H9 (cell line): ENCODE results near the gene ZNF821. TPM values are rescaled to one million over a fixed set of nuclear protein-coding genes. Genes with fewer than 3 reads are reported as not detected.
A peak's percentile ranks its signal among the peaks of the same experiment; 100 is the strongest.

Source experiments
- DNase-seq: peaks from one replicate; pipeline ENCODE4 v3.0.0-alpha.2; 2017
- H2AFZ ChIP-seq: one replicate; pipeline ENCODE4 v1.6.1; 2013; ENCODE audit warnings: mild to moderate bottlenecking, low read length, control low read depth, moderate library complexity
- H2AK5ac ChIP-seq: 2 replicates; pipeline ENCODE4 v1.6.1; 2013; ENCODE audit warnings: low read length, control low read depth, mixed read lengths; ENCODE audit not compliant: insufficient read length
- H2BK120ac ChIP-seq: one replicate; pipeline ENCODE4 v1.6.1; 2013; ENCODE audit warnings: low read depth, mild to moderate bottlenecking, low read length, control low read depth, inconsistent platforms; ENCODE audit not compliant: poor library complexity, severe bottlenecking
- H2BK12ac ChIP-seq: 2 replicates; pipeline ENCODE4 v1.6.1; 2013; ENCODE audit warnings: low read length, control low read depth, mixed read lengths, low read depth; ENCODE audit not compliant: insufficient read length
- H2BK15ac ChIP-seq: 2 replicates; pipeline ENCODE4 v1.6.1; 2013; ENCODE audit warnings: low read depth, low read length, control low read depth
- H2BK20ac ChIP-seq: one replicate; pipeline ENCODE4 v1.6.1; 2013; ENCODE audit warnings: low read depth, mild to moderate bottlenecking, low read length, control low read depth, inconsistent platforms; ENCODE audit not compliant: poor library complexity, severe bottlenecking
- H2BK5ac ChIP-seq: 2 replicates; pipeline ENCODE4 v1.6.1; 2013; ENCODE audit warnings: low read length, control low read depth, mixed read lengths; ENCODE audit not compliant: insufficient read length
- H3K14ac ChIP-seq: 2 replicates; pipeline ENCODE4 v1.6.1; 2013; ENCODE audit warnings: low read length, control low read depth; ENCODE audit not compliant: insufficient read depth
- H3K18ac ChIP-seq: 2 replicates; pipeline ENCODE4 v1.6.1; 2013; ENCODE audit warnings: low read depth, mild to moderate bottlenecking, mixed read lengths, low read length, control low read depth; ENCODE audit not compliant: insufficient read length
- H3K23ac ChIP-seq: 2 replicates; pipeline ENCODE4 v1.6.1; 2013; ENCODE audit warnings: low read length, control low read depth, mixed read lengths, low read depth; ENCODE audit not compliant: insufficient read length
- H3K23me2 ChIP-seq: 2 replicates; pipeline ENCODE4 v1.6.1; 2013; ENCODE audit warnings: low read depth, mild to moderate bottlenecking, mixed read lengths, low read length, control low read depth; ENCODE audit not compliant: insufficient read length, poor library complexity, severe bottlenecking
- H3K27ac ChIP-seq: 2 replicates; pipeline ENCODE4 v1.5.1; 2013; ENCODE audit warnings: low read length, control low read depth, mixed read lengths, low read depth; ENCODE audit not compliant: insufficient read length
- H3K27me3 ChIP-seq: 2 replicates; pipeline ENCODE4 v1.6.1; 2013; ENCODE audit warnings: low read length, control low read depth, inconsistent platforms; ENCODE audit not compliant: insufficient read depth
- H3K4ac ChIP-seq: 2 replicates; pipeline ENCODE4 v1.6.1; 2013; ENCODE audit warnings: low read depth, mild to moderate bottlenecking, control low read depth, inconsistent platforms, low read length, moderate library complexity
- H3K4me1 ChIP-seq: 2 replicates; pipeline ENCODE4 v1.6.1; 2013; ENCODE audit warnings: low read length, control low read depth, inconsistent platforms; ENCODE audit not compliant: insufficient read depth
- H3K4me2 ChIP-seq: 2 replicates; pipeline ENCODE4 v1.6.1; 2013; ENCODE audit warnings: low read length, control low read depth, mixed read lengths; ENCODE audit not compliant: insufficient read length, insufficient read depth
- H3K56ac ChIP-seq: 2 replicates; pipeline ENCODE4 v1.6.1; 2013; ENCODE audit warnings: low read depth, mild to moderate bottlenecking, mixed read lengths, low read length, control low read depth; ENCODE audit not compliant: insufficient read length
- H3K79me1 ChIP-seq: 2 replicates; pipeline ENCODE4 v1.6.1; 2013; ENCODE audit warnings: low read depth, mild to moderate bottlenecking, moderate library complexity, low read length, control low read depth, inconsistent platforms; ENCODE audit not compliant: insufficient read depth, poor library complexity, severe bottlenecking
- H3K79me2 ChIP-seq: 2 replicates; pipeline ENCODE4 v1.6.1; 2013; ENCODE audit warnings: low read length, control low read depth, inconsistent platforms; ENCODE audit not compliant: insufficient read depth
- H3K9ac ChIP-seq: 2 replicates; pipeline ENCODE4 v1.6.1; 2013; ENCODE audit warnings: low read length, control low read depth, mixed read lengths; ENCODE audit not compliant: insufficient read length; ENCODE audit errors: extremely low read depth
- H3K9me3 ChIP-seq: one replicate; pipeline ENCODE4 v1.6.1; 2013; ENCODE audit warnings: low read depth, low read length, inconsistent platforms; ENCODE audit not compliant: control insufficient read depth
- H3T11ph ChIP-seq: one replicate; pipeline ENCODE4 v1.6.1; 2013; ENCODE audit warnings: mild to moderate bottlenecking, low read length, control low read depth, inconsistent platforms
- H4K20me1 ChIP-seq: one replicate; pipeline ENCODE4 v1.6.1; 2013; ENCODE audit not compliant: control insufficient read depth, insufficient read length, insufficient read depth
- H4K5ac ChIP-seq: 2 replicates; pipeline ENCODE4 v1.6.1; 2013; ENCODE audit warnings: low read depth, mild to moderate bottlenecking, mixed read lengths, low read length, control low read depth; ENCODE audit not compliant: insufficient read length
- H4K8ac ChIP-seq: replicated peaks from 2 replicates; pipeline ENCODE4 v1.6.1; 2013; ENCODE audit warnings: low read length, control low read depth, mixed read lengths, low read depth; ENCODE audit not compliant: insufficient read length
- H4K91ac ChIP-seq: 2 replicates; pipeline ENCODE4 v1.6.1; 2013; ENCODE audit warnings: low read depth, mild to moderate bottlenecking, moderate library complexity, mixed read lengths, low read length, control low read depth; ENCODE audit not compliant: insufficient read length
- H3K27ac Mint-ChIP-seq, 3 experiments: 2 replicates in 2 of 3; 3 replicates in 1 of 3; pipeline ENCODE4 v1.8.0; 2020 to 2021; ENCODE audit warnings: mixed read lengths in 3 of 3, mild to moderate bottlenecking in 1 of 3, moderate library complexity in 1 of 3
- H3K27me3 Mint-ChIP-seq: 2 replicates; pipeline ENCODE4 v1.8.0; 2021; ENCODE audit warnings: low read depth, mild to moderate bottlenecking, moderate library complexity, mixed read lengths
- H3K36me3 Mint-ChIP-seq, 3 experiments: 2 replicates in 2 of 3; 3 replicates in 1 of 3; pipeline ENCODE4 v1.8.0; 2020 to 2021; ENCODE audit warnings: low read depth in 3 of 3, mixed read lengths in 3 of 3; ENCODE audit not compliant: insufficient read depth in 1 of 3
- H3K4me1 Mint-ChIP-seq, 2 experiments: 2 replicates each; pipeline ENCODE4 v1.8.0; 2020; ENCODE audit warnings: mixed read lengths in 2 of 2
- H3K4me3 Mint-ChIP-seq, 2 experiments: 2 replicates in 1 of 2; 3 replicates in 1 of 2; pipeline ENCODE4 v1.8.0; 2020 to 2021; ENCODE audit warnings: mild to moderate bottlenecking in 2 of 2, mixed read lengths in 2 of 2, moderate library complexity in 1 of 2
- H3K9me3 Mint-ChIP-seq, 2 experiments: 2 replicates in 1 of 2; 3 replicates in 1 of 2; pipeline ENCODE4 v1.8.0; 2020; ENCODE audit warnings: mild to moderate bottlenecking in 2 of 2, mixed read lengths in 2 of 2, moderate library complexity in 1 of 2
- CTCF ChIP-seq: fragments of 200-600 bp; sonication (generic); conservative IDR thresholded peaks from 3 replicates; pipeline ENCODE4 v1.8.0; 2021; ENCODE audit warnings: antibody characterized with exemption, mild to moderate bottlenecking
- WGBS: extraction: QIAGEN DNeasy Blood & Tissue Kit; methylation state at CpG from one replicate; pipeline ENCODE4 v1.1.7; 2013; ENCODE audit warnings: missing lambda C conversion rate, low lambda C conversion rate, mixed read lengths; ENCODE audit not compliant: insufficient read length; ENCODE audit errors: extremely low coverage; 5-methylcytosine and 5-hydroxymethylcytosine counted together
- total RNA-seq: library from RNA; stranded (reverse); gene quantifications from 2 replicates; pipeline ENCODE4 v1.2.1, GENCODE V29; 2021

Gene ZNF821
- total RNA-seq, 1 experiment from 2014 or later = 12.5 TPM

GRCh38 chr16:71914802-71915201 lies 30.8 kb upstream of the ZNF821 start:
- H2BK15ac ChIP-seq = no peak overlapping the region
- H3K23ac ChIP-seq = no peak overlapping the region
- no peak overlapping the region for H4K91ac ChIP-seq
- TF ChIP-seq CTCF = no peak
- peaks cover 42% of the 10 kb centered on the region for H3K79me2 ChIP-seq
- H3K27ac ChIP-seq = no peak overlapping the region
- no peaks in the 10 kb centered on the region for H3K9me3 ChIP-seq
- H2BK20ac ChIP-seq = no peak overlapping the region
- H4K20me1 ChIP-seq = no peaks in the 10 kb centered on the region
- H4K5ac ChIP-seq = no peak overlapping the region
- H3K4me1 ChIP-seq = no peaks in the 10 kb centered on the region
- H3K9me3 Mint-ChIP-seq = no peaks in the 10 kb centered on the region
- H3K4me1 Mint-ChIP-seq = peaks cover 6 to 9% of the 10 kb centered on the region in 2 experiments
- no peaks in the 10 kb centered on the region for H3K23me2 ChIP-seq
- peaks cover 9% of the 10 kb centered on the region for H3K79me1 ChIP-seq
- H3K27me3 ChIP-seq = no peaks in the 10 kb centered on the region
- H3K4me2 ChIP-seq = no peak overlapping the region
- H2BK12ac ChIP-seq = no peak overlapping the region
- H4K8ac ChIP-seq = no peak overlapping the region
- H2BK120ac ChIP-seq = no peak overlapping the region
- H3K4ac ChIP-seq = no peak overlapping the region
- H3K27me3 Mint-ChIP-seq = no peaks in the 10 kb centered on the region
- no peak overlapping the region for H3K18ac ChIP-seq
- H2AFZ ChIP-seq = no peak overlapping the region
- H3T11ph ChIP-seq = no peak overlapping the region
- peak overlapping the region in 2 of 3 experiments; percentile 41 to 71; a peak in 1 of 7 replicates for H3K27ac Mint-ChIP-seq
- no peak overlapping the region for H2AK5ac ChIP-seq
- DNase-seq = no peak
- H3K9ac ChIP-seq = no peak overlapping the region
- no CpG with 5 or more reads among the region's 2 CpGs for WGBS
- no peak overlapping the region for H3K56ac ChIP-seq
- H3K14ac ChIP-seq = no peak overlapping the region
- no peak overlapping the region for H2BK5ac ChIP-seq
- H3K36me3 Mint-ChIP-seq = peaks cover 40 to 85% (median 73%) of the 10 kb centered on the region in 3 experiments; a peak in 6 of 7 replicates
- no peak overlapping the region for H3K4me3 Mint-ChIP-seq
